Adipose tissue (tissue), 3 donors: ENCODE measurements around the gene CAMTA1. TPM values are rescaled to one million over a fixed set of nuclear protein-coding genes. Genes with fewer than 3 reads are reported as not detected.

Source experiments
- H3K27ac ChIP-seq: one replicate; pipeline ENCODE4 v1.5.1; 2013; ENCODE audit warnings: low read depth, low read length
- WGBS, 3 donors: extraction: QIAGEN DNeasy Blood & Tissue Kit; methylation state at CpG; one replicate each; pipeline ENCODE4 v1.1.7; 2013; 5-methylcytosine and 5-hydroxymethylcytosine counted together
- polyA plus RNA-seq, 3 donors: library from polyadenylated mRNA; stranded (reverse); fragments of 200-250 nt; gene quantifications; one replicate each; pipeline ENCODE4 v1.2.3, GENCODE V29; 2013
- donor health status: healthy with polysubstance abuse.
- donor health status: Bipolar disorder and iron deficiency.
- donor health status: healthy.

The CAMTA1 gene
- polyA plus RNA-seq, 3 donors = 25.7 to 111 (median 60.2) TPM

- H3K27ac ChIP-seq = no peak overlapping the region
- WGBS, 3 donors = 77 to 82% (median 77%) methylated on average over 16 of the region's 16 CpGs
Observed at GRCh38 chr1:7524341-7525337, 739.4 kb downstream of the CAMTA1 start.

- WGBS, 3 donors = 86 to 89% (median 86%) methylated on average over 12 of the region's 12 CpGs
- H3K27ac ChIP-seq = no peak overlapping the region
Observed at GRCh38 chr1:7525338-7526063, 740.2 kb downstream of the CAMTA1 start.

DNA sequence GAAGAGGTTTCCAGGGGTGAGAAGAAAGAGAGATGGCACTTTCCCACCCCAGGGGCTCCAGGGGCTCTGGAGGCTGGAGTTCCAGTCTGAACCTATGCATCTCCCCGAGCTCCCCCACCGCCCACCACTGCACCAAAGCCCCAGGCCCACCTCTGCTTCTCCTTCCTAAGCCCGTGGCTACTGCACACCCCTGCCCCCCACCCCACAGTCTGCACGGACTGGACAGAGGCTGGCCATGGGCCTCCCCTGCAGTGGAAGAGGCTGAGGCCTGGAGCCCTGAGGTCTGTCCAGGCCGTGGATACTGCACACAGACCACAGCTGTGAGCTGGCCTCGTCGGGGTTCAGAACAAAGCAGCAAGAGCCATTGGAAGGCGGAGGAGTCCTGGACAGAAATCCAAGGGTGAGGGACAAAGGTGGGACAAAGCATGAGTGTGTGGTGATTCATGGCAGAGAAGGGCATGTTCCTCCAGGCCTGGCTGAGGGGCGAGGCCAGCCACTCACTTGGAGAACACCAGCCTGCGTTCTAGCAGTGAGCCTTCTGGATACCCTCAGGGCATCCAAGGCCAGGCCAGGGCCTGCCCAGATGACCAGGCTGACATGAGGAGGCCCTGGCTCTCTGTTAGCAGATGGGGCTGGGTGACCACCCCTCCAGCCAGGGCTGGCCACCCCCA lies 741.1 kb downstream of the CAMTA1 start:
- WGBS, 3 donors = 87 to 90% (median 89%) methylated on average over 10 of the region's 10 CpGs

DNA sequence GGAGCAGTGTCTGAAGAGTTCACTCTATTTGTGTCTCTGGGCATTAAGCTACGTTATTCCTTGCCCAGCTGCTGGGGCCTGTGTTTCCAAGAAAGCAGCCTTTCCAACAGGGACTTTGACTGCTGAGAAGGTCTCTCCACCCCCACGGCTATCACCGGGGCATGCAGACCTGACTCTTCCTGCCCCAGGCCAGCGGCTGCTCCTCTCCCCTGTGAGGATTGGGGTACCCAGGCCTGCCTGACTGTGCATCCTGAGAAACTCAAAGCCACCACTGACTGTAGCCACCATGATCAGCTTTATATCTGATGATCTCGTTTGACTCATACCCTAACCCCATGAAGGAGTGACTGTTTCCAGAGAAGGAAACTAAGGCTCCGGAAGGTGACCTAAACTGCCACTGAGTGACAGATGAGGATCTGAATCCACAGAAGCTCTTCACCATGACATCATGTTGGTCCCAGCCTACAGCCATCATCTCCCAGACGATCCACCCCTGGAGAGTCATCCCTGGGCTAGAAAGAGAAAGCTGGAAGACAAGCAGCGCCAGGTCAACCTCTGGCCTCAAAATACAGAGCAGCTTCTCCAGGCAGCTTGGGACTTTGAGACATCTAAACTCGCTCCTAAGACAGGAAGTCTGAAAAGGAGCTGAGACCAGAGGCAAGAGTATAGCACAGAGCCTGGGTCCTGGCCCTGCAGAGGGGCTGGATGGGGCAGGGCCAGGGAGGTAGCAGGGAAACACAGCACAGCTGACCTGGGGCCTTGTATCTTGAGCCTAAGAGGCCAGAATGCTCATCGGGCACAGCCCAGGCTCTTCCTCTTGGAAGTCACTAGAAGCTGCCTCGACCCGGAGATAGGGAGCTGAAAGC lies 741.8 kb downstream of the CAMTA1 start:
- WGBS, 3 donors = 82 to 89% (median 86%) methylated on average over 12 of the region's 12 CpGs
- no peak overlapping the region for H3K27ac ChIP-seq

More for the DNA sequence above, 741.1 kb downstream of the CAMTA1 start:
- H3K27ac ChIP-seq = no peak overlapping the region

- H3K27ac ChIP-seq = no peak overlapping the region
- 89 to 98% (median 90%) methylated on average over 7 of the region's 7 CpGs for WGBS, 3 donors
Observed at GRCh38 chr1:7527733-7528045, 742.4 kb downstream of the CAMTA1 start.

GRCh38 chr1:7528386-7529198 lies 743.3 kb downstream of the CAMTA1 start:
- no peak overlapping the region for H3K27ac ChIP-seq
- WGBS, 3 donors = 83 to 87% (median 83%) methylated on average over 6 of the region's 6 CpGs

DNA sequence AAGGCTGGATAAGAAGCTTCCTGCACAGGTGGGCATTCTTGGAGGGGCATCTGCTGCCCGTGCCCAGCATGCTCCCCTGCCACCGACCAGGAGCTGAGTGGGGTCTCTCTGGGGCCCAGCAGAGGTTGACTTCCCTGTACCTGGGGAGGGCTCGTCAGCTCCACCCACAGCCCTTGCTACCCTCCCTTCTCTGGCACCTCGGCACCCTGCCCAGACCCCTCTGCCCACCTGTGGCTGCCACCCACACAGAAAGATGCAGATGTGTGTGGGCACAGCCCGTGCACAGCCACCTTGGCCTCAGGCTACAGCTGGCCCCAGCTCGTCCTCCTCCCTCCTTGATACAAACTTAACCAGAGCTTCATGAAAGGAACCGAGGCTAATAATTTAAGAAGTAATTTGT lies 744.7 kb downstream of the CAMTA1 start:
- 67 to 84% (median 70%) methylated on average over 6 to 7 of the region's 7 CpGs for WGBS, 3 donors
- H3K27ac ChIP-seq = no peak overlapping the region

GRCh38 chr1:7531562-7532340 lies 746.5 kb downstream of the CAMTA1 start:
- WGBS, 3 donors = 86 to 94% (median 93%) methylated on average over 18 of the region's 18 CpGs

DNA sequence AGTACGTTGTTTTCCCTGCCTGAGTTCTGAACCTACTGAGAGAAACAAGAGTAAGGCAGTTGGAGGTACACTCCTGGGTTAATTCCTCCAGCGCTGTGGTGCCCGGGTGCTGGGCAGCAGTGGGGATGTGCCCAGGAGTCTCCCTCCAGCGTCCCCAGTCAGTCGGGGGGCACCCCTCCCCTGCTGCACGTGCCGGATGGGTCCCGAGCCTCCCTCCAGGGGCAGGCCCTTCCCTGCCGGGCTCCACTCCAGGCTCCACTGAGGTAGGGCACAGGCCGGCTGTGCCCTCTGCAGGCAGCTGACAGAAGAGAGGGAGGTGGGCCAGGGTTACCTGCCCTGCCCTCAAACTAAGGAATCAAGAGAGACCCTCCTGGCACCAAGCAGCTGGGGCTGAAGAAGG lies 747.8 kb downstream of the CAMTA1 start:
- WGBS, 3 donors = 80 to 92% (median 89%) methylated on average over 6 to 10 of the region's 10 CpGs
- H3K27ac ChIP-seq = no peak overlapping the region

More at GRCh38 chr1:7531562-7532340, 746.5 kb downstream of the CAMTA1 start:
- H3K27ac ChIP-seq = no peak overlapping the region

DNA sequence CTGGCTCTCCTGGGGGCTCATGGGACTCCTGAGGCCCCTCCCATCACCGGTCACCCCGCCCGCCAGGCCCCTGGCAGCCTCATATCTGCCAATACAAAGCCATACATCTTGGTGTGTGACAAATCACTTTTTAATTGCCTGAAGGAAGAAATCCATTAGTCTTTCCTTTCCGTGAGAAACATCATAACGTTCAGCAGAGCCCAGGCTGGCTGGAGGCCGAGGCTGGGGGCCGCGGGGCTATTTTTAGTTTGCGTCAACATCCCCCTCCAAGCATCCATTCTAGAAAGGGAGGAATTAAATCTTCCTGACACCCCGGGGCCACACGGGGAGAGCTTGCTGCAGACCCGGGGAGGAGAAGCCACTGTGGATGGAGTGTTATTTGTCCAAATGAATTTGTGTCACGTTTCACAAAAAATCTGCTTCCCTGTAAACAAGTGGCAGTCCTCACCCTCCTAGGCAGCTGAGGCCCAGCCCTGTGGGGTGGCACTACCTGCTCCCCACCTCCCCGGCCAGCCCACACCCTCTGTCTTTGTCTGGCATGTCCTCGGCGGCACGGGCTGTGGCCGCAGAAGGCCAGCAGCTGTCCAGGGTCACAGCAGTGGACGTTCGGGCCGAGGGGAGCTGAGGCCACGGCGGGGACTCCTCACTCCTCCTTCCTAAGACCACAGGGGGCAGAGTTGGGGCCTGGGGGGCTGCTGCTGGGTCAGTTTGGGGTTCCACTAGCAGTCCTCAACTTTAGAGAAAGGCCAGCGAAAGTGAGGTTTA lies 749.0 kb downstream of the CAMTA1 start:
- WGBS, 3 donors = 22 to 34% (median 24%) methylated on average over 24 of the region's 24 CpGs

GRCh38 chr1:7535016-7535415 lies 749.8 kb downstream of the CAMTA1 start:
- no peak overlapping the region for H3K27ac ChIP-seq
- WGBS, 3 donors = 82 to 87% (median 85%) methylated on average over 11 of the region's 11 CpGs

More for the DNA sequence above, 749.0 kb downstream of the CAMTA1 start:
- H3K27ac ChIP-seq = no peak overlapping the region

GRCh38 chr1:7535934-7536878 lies 751.0 kb downstream of the CAMTA1 start:
- no peak overlapping the region for H3K27ac ChIP-seq
- 54 to 68% (median 61%) methylated on average over 23 of the region's 23 CpGs for WGBS, 3 donors

DNA sequence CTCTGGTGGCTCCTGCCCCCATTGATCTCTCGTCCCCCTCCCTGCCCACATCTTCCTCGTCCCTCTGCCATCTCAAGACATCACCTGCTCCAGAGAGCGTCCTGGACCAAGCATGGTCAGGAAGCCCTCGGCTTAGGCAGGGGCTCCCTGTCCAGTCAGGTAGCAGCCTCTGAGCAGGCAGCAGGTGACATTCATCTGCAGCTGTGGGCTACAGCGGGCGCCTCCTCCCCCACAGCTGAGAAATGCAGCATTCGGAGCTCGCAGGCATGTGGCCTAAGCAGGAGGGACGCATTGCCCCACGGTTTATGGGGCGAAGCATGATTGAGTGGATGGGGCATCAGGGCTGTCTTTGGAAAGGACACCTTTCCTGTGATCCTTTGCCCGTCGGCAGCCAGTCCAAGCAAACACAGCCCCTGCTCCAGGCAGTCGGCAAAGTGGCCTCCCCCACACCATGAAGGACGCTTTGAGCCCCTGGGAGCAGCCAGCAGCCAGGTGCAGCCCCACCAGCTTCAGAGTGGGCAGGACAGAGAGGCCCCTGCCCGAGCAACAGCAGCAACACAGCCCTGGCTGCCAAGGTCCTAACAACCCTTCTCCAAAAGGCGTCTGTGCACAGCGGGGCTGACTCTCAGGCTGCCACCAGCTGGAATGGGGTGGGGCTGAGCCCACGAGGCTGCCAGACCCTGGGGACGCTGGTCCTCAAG lies 751.8 kb downstream of the CAMTA1 start:
- H3K27ac ChIP-seq = no peak overlapping the region
- WGBS, 3 donors = 41 to 82% (median 73%) methylated on average over 20 of the region's 20 CpGs

- H3K27ac ChIP-seq = no peak overlapping the region
- WGBS, 3 donors = 71 to 81% (median 80%) methylated on average over 6 of the region's 6 CpGs
Observed at GRCh38 chr1:7538033-7538432, 752.8 kb downstream of the CAMTA1 start.
